Activated naive CD4-positive, alpha-beta T cell treated with anti-CD3 and anti-CD28 coated beads for 36 hours (primary cell): Measurements from ENCODE around the gene OPCML. TPM values are rescaled to one million over a fixed set of nuclear protein-coding genes. Genes with fewer than 3 reads are reported as not detected.

Experiments used
- CTCF ChIA-PET: fragments of 350-600 bp; sonication (Branson Sonifier 250); formaldehyde crosslinking; loops from one replicate; lab custom pipeline; 2021; ENCODE audit warnings: antibody characterized with exemption; lab: Charles Lee
- DNase-seq: peaks from one replicate; pipeline ENCODE4 v3.0.0-alpha.2; 2020
- H3K27ac Mint-ChIP-seq: one replicate; pipeline ENCODE4 v1.8.0; 2021; ENCODE audit warnings: mild to moderate bottlenecking, mixed read lengths
- H3K27me3 Mint-ChIP-seq: one replicate; pipeline ENCODE4 v1.8.0; 2021; ENCODE audit warnings: low read depth, mixed read lengths
- H3K36me3 Mint-ChIP-seq: one replicate; pipeline ENCODE4 v1.8.0; 2021; ENCODE audit warnings: low read depth, mixed read lengths
- H3K4me1 Mint-ChIP-seq: one replicate; pipeline ENCODE4 v1.8.0; 2021; ENCODE audit warnings: low read depth, mixed read lengths
- H3K4me3 Mint-ChIP-seq: one replicate; pipeline ENCODE4 v1.8.0; 2021; ENCODE audit warnings: mild to moderate bottlenecking, moderate library complexity, mixed read lengths
- H3K9me3 Mint-ChIP-seq: one replicate; pipeline ENCODE4 v1.8.0; 2021; ENCODE audit warnings: mixed read lengths
- intact Hi-C: fragments of 100-400 bp; cut with micrococcal nuclease; formaldehyde crosslinking; loops from one replicate; pipeline ENCODE4 v1.15.1; 2023
- total RNA-seq, 2 experiments: library from RNA; stranded (reverse); gene quantifications; one replicate each; pipeline ENCODE4 v1.2.3, GENCODE V29; 2021

OPCML gene
- total RNA-seq, 2 experiments from 2014 or later: not detected

DNA sequence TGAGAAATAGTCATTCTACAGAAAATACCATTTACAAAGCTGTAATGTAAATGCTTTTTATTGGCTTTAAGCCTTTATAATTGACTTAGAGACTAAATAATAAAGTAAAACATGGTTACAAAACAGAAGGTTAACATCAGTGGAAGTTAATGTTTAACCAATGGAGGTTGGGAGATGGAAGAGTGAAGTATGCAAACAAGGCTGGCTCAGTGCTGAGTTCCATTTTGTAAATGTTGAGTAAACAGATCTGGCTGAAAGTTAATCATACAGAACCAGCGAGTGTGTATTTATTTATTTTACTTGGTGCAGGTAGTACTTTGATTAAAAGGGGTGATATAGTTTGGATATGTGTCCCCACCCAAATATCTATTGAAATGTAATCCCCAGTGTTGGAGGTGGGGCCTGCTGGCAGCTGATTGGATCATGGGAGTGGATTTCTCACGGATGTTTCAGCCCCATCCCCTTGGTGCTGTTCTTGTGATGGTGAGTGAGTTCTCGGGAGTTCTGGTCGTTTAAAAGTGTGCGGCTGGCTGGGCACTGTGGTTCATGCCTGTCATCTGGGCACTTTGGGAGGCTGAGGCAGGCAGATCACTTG, 827.4 kb downstream of the OPCML start:
- H3K4me3 Mint-ChIP-seq: no peak overlapping the region
- H3K27ac Mint-ChIP-seq: no peak overlapping the region
- no peak for DNase-seq
- H3K4me1 Mint-ChIP-seq: no peaks in the 10 kb centered on the region
- H3K9me3 Mint-ChIP-seq: peaks cover 21% of the 10 kb centered on the region
- H3K27me3 Mint-ChIP-seq: peaks cover 3% of the 10 kb centered on the region
- intact Hi-C loops: no loop called here
- H3K36me3 Mint-ChIP-seq: no peaks in the 10 kb centered on the region
- CTCF ChIA-PET: interaction anchor here (2.0 kb wide), 1 partner anchor 10 kb away, joined by 6 read pairs; no protein-coding TSS in a partner anchor

- Mint-ChIP-seq H3K27ac (no peak overlapping the region), H3K4me1 (no peaks in the 10 kb centered on the region), H3K9me3 (peaks cover 3% of the 10 kb centered on the region), H3K27me3 (no peaks in the 10 kb centered on the region), H3K36me3 (no peaks in the 10 kb centered on the region), H3K4me3 (no peak overlapping the region)
- DNase-seq: no peak
- intact Hi-C loops: no loop called here
- CTCF ChIA-PET: no interaction called here
Observed at GRCh38 chr11:132692891-132693290, 839.4 kb downstream of the OPCML start.

- CTCF ChIA-PET: interaction anchor here (0.7 kb wide), 1 partner anchor 36 kb away, joined by 3 read pairs; no protein-coding TSS in a partner anchor
- H3K4me3 Mint-ChIP-seq: no peak overlapping the region
- H3K27me3 Mint-ChIP-seq: no peaks in the 10 kb centered on the region
- H3K36me3 Mint-ChIP-seq: no peaks in the 10 kb centered on the region
- intact Hi-C loops: no loop called here
- H3K4me1 Mint-ChIP-seq: no peaks in the 10 kb centered on the region
- peaks cover 1% of the 10 kb centered on the region for H3K9me3 Mint-ChIP-seq
- no peak for DNase-seq
- no peak overlapping the region for H3K27ac Mint-ChIP-seq
Observed at GRCh38 chr11:132691848-132692550, 840.3 kb downstream of the OPCML start.

GRCh38 chr11:132686886-132687285, 845.4 kb downstream of the OPCML start:
- Mint-ChIP-seq H3K9me3 (no peaks in the 10 kb centered on the region), H3K27ac (no peak overlapping the region), H3K4me3 (no peak overlapping the region), H3K4me1 (peaks cover 5% of the 10 kb centered on the region), H3K36me3 (no peaks in the 10 kb centered on the region), H3K27me3 (no peaks in the 10 kb centered on the region)
- intact Hi-C loops: no loop called here
- no peak for DNase-seq
- CTCF ChIA-PET: no interaction called here

GRCh38 chr11:132685174-132685611, 847.1 kb downstream of the OPCML start:
- H3K9me3 Mint-ChIP-seq: no peaks in the 10 kb centered on the region
- peaks cover 5% of the 10 kb centered on the region for H3K4me1 Mint-ChIP-seq
- no peaks in the 10 kb centered on the region for H3K27me3 Mint-ChIP-seq
- H3K4me3 Mint-ChIP-seq: no peak overlapping the region
- CTCF ChIA-PET: no interaction called here
- no peak overlapping the region for H3K27ac Mint-ChIP-seq
- intact Hi-C loops: no loop called here
- no peak for DNase-seq
- H3K36me3 Mint-ChIP-seq: no peaks in the 10 kb centered on the region

- Mint-ChIP-seq H3K9me3 (no peaks in the 10 kb centered on the region), H3K36me3 (no peaks in the 10 kb centered on the region), H3K4me1 (peaks cover 5% of the 10 kb centered on the region), H3K27me3 (no peaks in the 10 kb centered on the region), H3K4me3 (no peak overlapping the region), H3K27ac (no peak overlapping the region)
- CTCF ChIA-PET: no interaction called here
- DNase-seq: no peak
- intact Hi-C loops: no loop called here
Observed at GRCh38 chr11:132683602-132684001, 848.7 kb downstream of the OPCML start.

- no peaks in the 10 kb centered on the region for H3K36me3 Mint-ChIP-seq
- CTCF ChIA-PET: no interaction called here
- H3K4me1 Mint-ChIP-seq: peaks cover 5% of the 10 kb centered on the region
- H3K4me3 Mint-ChIP-seq: no peak overlapping the region
- DNase-seq: no peak
- H3K9me3 Mint-ChIP-seq: no peaks in the 10 kb centered on the region
- no peak overlapping the region for H3K27ac Mint-ChIP-seq
- intact Hi-C loops: no loop called here
- H3K27me3 Mint-ChIP-seq: no peaks in the 10 kb centered on the region
Observed at GRCh38 chr11:132681971-132682370, 850.3 kb downstream of the OPCML start.

GRCh38 chr11:132680584-132680983, 851.7 kb downstream of the OPCML start:
- CTCF ChIA-PET: no interaction called here
- Mint-ChIP-seq H3K9me3 (no peaks in the 10 kb centered on the region), H3K4me1 (peaks cover 5% of the 10 kb centered on the region), H3K27ac (no peak overlapping the region), H3K27me3 (no peaks in the 10 kb centered on the region), H3K36me3 (no peaks in the 10 kb centered on the region), H3K4me3 (no peak overlapping the region)
- no peak for DNase-seq
- intact Hi-C loops: no loop called here

GRCh38 chr11:132674151-132674550, 858.1 kb downstream of the OPCML start:
- H3K9me3 Mint-ChIP-seq: no peaks in the 10 kb centered on the region

DNA sequence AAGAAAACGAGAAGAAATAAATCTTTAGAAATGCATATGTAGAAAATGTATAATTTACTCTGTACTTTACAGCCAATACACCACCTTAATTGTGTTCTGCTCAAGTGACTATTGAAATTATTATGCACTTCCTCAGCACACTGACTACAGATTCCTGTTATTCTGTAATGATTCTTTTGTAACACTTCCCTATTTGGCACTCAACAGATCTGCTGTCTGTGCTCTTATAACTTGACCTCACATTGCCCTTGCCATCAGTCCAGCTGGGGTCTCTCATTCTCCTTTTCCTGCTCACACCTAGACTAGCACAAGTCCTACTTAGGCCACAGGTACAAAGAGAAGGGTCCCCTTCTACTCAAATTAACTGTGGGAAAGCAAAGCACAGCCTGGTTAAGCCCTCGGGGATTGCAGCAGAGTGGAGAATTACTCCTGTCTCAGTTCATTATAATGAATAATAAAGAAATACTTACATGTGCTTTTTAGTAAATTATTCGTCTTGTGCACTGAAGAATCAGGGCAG, 860.4 kb downstream of the OPCML start:
- Mint-ChIP-seq H3K4me1 (no peaks in the 10 kb centered on the region), H3K36me3 (no peaks in the 10 kb centered on the region), H3K4me3 (no peak overlapping the region), H3K27ac (no peak overlapping the region), H3K9me3 (no peaks in the 10 kb centered on the region), H3K27me3 (no peaks in the 10 kb centered on the region)
- no peak for DNase-seq
- CTCF ChIA-PET: no interaction called here
- intact Hi-C loops: no loop called here

More at GRCh38 chr11:132674151-132674550, 858.1 kb downstream of the OPCML start:
- CTCF ChIA-PET: no interaction called here
- intact Hi-C loops: no loop called here
- DNase-seq: no peak
- Mint-ChIP-seq H3K4me1 (no peaks in the 10 kb centered on the region), H3K4me3 (no peak overlapping the region), H3K27me3 (no peaks in the 10 kb centered on the region), H3K27ac (no peak overlapping the region), H3K36me3 (no peaks in the 10 kb centered on the region)

GRCh38 chr11:132670921-132671675, 861.2 kb downstream of the OPCML start:
- Mint-ChIP-seq H3K27ac (no peak overlapping the region), H3K4me1 (no peaks in the 10 kb centered on the region), H3K36me3 (no peaks in the 10 kb centered on the region), H3K9me3 (no peaks in the 10 kb centered on the region), H3K27me3 (no peaks in the 10 kb centered on the region), H3K4me3 (no peak overlapping the region)
- intact Hi-C loops: no loop called here
- no peak for DNase-seq
- CTCF ChIA-PET: no interaction called here

- CTCF ChIA-PET: no interaction called here
- intact Hi-C loops: no loop called here
- no peak for DNase-seq
- Mint-ChIP-seq H3K4me3 (no peak overlapping the region), H3K9me3 (no peaks in the 10 kb centered on the region), H3K36me3 (no peaks in the 10 kb centered on the region), H3K27me3 (no peaks in the 10 kb centered on the region), H3K4me1 (no peaks in the 10 kb centered on the region), H3K27ac (no peak overlapping the region)
Observed at GRCh38 chr11:132669949-132670348, 862.4 kb downstream of the OPCML start.
